HCT116 (cell line): ENCODE data around the gene MGST2. TPM values are rescaled to one million over a fixed set of nuclear protein-coding genes. Genes with fewer than 3 reads are reported as not detected.

Experiments used
- ATAC-seq: fragments of 200-7000 bp; cut with Tn5 transposase; 2 replicates; pipeline ENCODE4 v1.9.1; 2020; ENCODE audit warnings: mild to moderate bottlenecking, moderate library complexity
- BruUV-seq: library from RNA; stranded (reverse); fragments of 400-500 nt; replicated peaks from 2 replicates; lab custom pipeline; 2021; lab: Mats Ljungman, UMichigan
- CTCF ChIA-PET: fragments of 300-600 bp; sonication (Branson Sonifier 250); formaldehyde crosslinking; loops from one replicate; lab custom pipeline; 2021; ENCODE audit warnings: antibody characterized with exemption; lab: Charles Lee
- POLR2A ChIA-PET: fragments of 300-600, 350-600 bp; sonication (Branson Sonifier 250); formaldehyde crosslinking; loops from one replicate; lab custom pipeline; 2021; ENCODE audit warnings: antibody characterized with exemption; lab: Charles Lee
- RAD21 ChIA-PET, 2 experiments: fragments of 300-600 bp; sonication (Branson Sonifier 250); formaldehyde crosslinking; loops; one replicate each; lab custom pipeline; 2023; ENCODE audit warnings: low total read pairs in 2 of 2; ENCODE audit not compliant: uncharacterized antibody in 2 of 2, unreplicated experiment in 2 of 2, low non-redundant PET in 1 of 2; lab: Charles Lee
- DNase-seq: peaks from one replicate; pipeline ENCODE4 v3.0.0-alpha.2; 2010; ENCODE audit warnings: low read depth, low spot score
- H2AFZ ChIP-seq: fragments of 200-600 bp; shearing (Covaris generic), sonication (generic); 2 replicates; pipeline ENCODE4 v1.6.1; 2017; ENCODE audit warnings: low read depth, mixed run types, mixed read lengths, antibody characterized with exemption, low read length; ENCODE audit not compliant: poor library complexity, severe bottlenecking
- H3K27ac ChIP-seq: 2 replicates; pipeline ENCODE4 v1.5.1; 2012; ENCODE audit warnings: low read depth, low read length
- H3K27me3 ChIP-seq: fragments of 200-600 bp; sonication (generic); 2 replicates; pipeline ENCODE4 v1.6.1; 2016; ENCODE audit warnings: mixed run types, low read length, mixed read lengths; ENCODE audit not compliant: insufficient read depth
- H3K36me3 ChIP-seq, 2 experiments: fragments of 200-500 bp in 1 of 2; fragments of 200-600 bp in 1 of 2; sonication (Bioruptor generic) in 1 of 2; sonication (generic) in 1 of 2; 2 replicates each; pipeline versions ENCODE4 v1.5.1 to v1.6.1; 2014 to 2016; ENCODE audit warnings: low read length in 2 of 2, inconsistent platforms in 1 of 2, mixed read lengths in 1 of 2, mixed run types in 1 of 2; ENCODE audit not compliant: insufficient read depth in 2 of 2, control insufficient read depth in 1 of 2
- H3K4me1 ChIP-seq, 2 experiments: fragments of 200-600 bp in 1 of 2; sonication (generic) in 1 of 2; 2 replicates each; pipeline versions ENCODE4 v1.5.1 to v1.6.1; 2012 to 2017; ENCODE audit warnings: low read length in 2 of 2, inconsistent platforms in 1 of 2, mild to moderate bottlenecking in 1 of 2, mixed read lengths in 1 of 2, mixed run types in 1 of 2, moderate library complexity in 1 of 2; ENCODE audit not compliant: insufficient read depth in 2 of 2, control insufficient read depth in 1 of 2
- H3K4me2 ChIP-seq: fragments of 200-600 bp; sonication (generic); 2 replicates; pipeline ENCODE4 v1.6.1; 2017; ENCODE audit warnings: mixed run types, low read length, mixed read lengths
- H3K4me3 ChIP-seq, 2 experiments: fragments of 200-600 bp in 1 of 2; sonication (generic) in 1 of 2; replicated peaks in 1 of 2; 2 replicates each; pipeline ENCODE4 v1.5.1; 2011 to 2016; ENCODE audit warnings: low read length in 2 of 2, control low read depth in 1 of 2, low read depth in 1 of 2, mild to moderate bottlenecking in 1 of 2, mixed read lengths in 1 of 2, mixed run types in 1 of 2
- H3K79me2 ChIP-seq: fragments of 200-600 bp; sonication (generic); 2 replicates; pipeline ENCODE4 v1.6.1; 2017; ENCODE audit warnings: mild to moderate bottlenecking, mixed run types, low read length, moderate library complexity, mixed read lengths; ENCODE audit not compliant: insufficient read depth
- H3K9ac ChIP-seq: fragments of 200-600 bp; sonication (generic); 2 replicates; pipeline ENCODE4 v1.6.1; 2016; ENCODE audit warnings: low read length, mixed read lengths
- H3K9me2 ChIP-seq: fragments of 200-600 bp; sonication (generic), shearing (Covaris generic); 2 replicates; pipeline ENCODE4 v1.6.1; 2017; ENCODE audit warnings: mixed run types, mild to moderate bottlenecking, moderate library complexity; ENCODE audit not compliant: insufficient read depth
- H3K9me3 ChIP-seq, 2 experiments: fragments of 200-500 bp in 1 of 2; fragments of 200-600 bp in 1 of 2; sonication (Bioruptor generic) in 1 of 2; sonication (generic) in 1 of 2; 2 replicates each; pipeline ENCODE4 v1.6.1; 2014 to 2017; ENCODE audit warnings: low read length in 2 of 2, mixed read lengths in 2 of 2, inconsistent platforms in 1 of 2, low read depth in 1 of 2, mild to moderate bottlenecking in 1 of 2, mixed run types in 1 of 2, moderate library complexity in 1 of 2; ENCODE audit not compliant: control insufficient read depth in 1 of 2, insufficient read depth in 1 of 2
- H4K20me1 ChIP-seq: fragments of 200-600 bp; sonication (generic), shearing (Covaris generic); 2 replicates; pipeline ENCODE4 v1.6.1; 2017; ENCODE audit warnings: mixed run types, mild to moderate bottlenecking, moderate library complexity; ENCODE audit not compliant: insufficient read depth
- REST ChIP-seq: IDR thresholded peaks from 2 replicates; pipeline ENCODE4 v1.6.1; 2012; ENCODE audit warnings: low read depth
- intact Hi-C: fragments of 100-400 bp; cut with micrococcal nuclease; formaldehyde crosslinking; loops from 2 replicates; pipeline ENCODE4 v1.10.0; 2022
- total RNA-seq: library from RNA; stranded (reverse); gene quantifications from one replicate; pipeline ENCODE4 v1.2.1, GENCODE V29; 2021; ENCODE audit not compliant: unreplicated experiment
- TF ChIP-seq, protein P1 (sequence below): IDR thresholded peaks from 2 replicates; pipeline ENCODE4 v1.6.1; 2011; ENCODE audit warnings: mild to moderate bottlenecking, low read length, moderate library complexity; ENCODE audit not compliant: insufficient replicate concordance; ENCODE audit errors: extremely low read depth

The MGST2 gene
- total RNA-seq, 1 experiment from 2014 or later, result 24.3 TPM

DNA sequence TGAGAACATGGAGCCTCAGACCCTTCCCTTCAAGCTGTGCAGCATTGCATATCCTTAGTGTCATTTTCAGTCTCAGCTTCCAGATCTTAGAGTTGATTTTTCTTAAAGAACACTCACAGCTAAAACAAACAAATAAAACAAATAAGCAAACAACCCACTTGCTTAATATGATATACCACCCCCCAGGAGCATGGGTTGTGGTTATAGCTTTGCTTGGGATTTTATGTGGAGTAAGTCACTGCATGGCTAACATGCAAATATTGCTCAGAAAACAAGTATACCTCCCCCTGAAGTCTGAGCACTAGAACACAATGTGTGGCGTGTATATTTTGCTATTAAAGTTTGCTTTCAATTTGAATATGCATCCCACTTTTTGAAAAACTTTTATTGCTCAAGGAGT lies 78.6 kb downstream of the MGST2 start:
- no peak overlapping the region for H3K4me2 ChIP-seq
- H3K9ac ChIP-seq, result no peak overlapping the region
- no peak for ATAC-seq
- no peak for DNase-seq
- no peaks in the 10 kb centered on the region for H3K36me3 ChIP-seq
- RAD21 ChIA-PET, result no interaction called here
- no peaks in the 10 kb centered on the region for H3K9me2 ChIP-seq
- TF ChIP-seq, protein P1, sequence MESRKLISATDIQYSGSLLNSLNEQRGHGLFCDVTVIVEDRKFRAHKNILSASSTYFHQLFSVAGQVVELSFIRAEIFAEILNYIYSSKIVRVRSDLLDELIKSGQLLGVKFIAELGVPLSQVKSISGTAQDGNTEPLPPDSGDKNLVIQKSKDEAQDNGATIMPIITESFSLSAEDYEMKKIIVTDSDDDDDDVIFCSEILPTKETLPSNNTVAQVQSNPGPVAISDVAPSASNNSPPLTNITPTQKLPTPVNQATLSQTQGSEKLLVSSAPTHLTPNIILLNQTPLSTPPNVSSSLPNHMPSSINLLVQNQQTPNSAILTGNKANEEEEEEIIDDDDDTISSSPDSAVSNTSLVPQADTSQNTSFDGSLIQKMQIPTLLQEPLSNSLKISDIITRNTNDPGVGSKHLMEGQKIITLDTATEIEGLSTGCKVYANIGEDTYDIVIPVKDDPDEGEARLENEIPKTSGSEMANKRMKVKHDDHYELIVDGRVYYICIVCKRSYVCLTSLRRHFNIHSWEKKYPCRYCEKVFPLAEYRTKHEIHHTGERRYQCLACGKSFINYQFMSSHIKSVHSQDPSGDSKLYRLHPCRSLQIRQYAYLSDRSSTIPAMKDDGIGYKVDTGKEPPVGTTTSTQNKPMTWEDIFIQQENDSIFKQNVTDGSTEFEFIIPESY, result no peak
- no peak for TF ChIP-seq REST
- TF ChIP-seq, all 23 proteins: peak for 0
- H3K4me1 ChIP-seq, result 0 out of 4 replicates have a peak, but pooled peaks cover 0 to 3% of the 10 kb centered on the region in 2 experiments
- no TSS peak for BruUV-seq
- H3K79me2 ChIP-seq, result no peaks in the 10 kb centered on the region
- ChIA-PET POLR2A (no interaction called here), CTCF (no interaction called here)
- H3K27ac ChIP-seq, result no peak overlapping the region
- no peak overlapping the region for H2AFZ ChIP-seq
- H4K20me1 ChIP-seq, result no peaks in the 10 kb centered on the region
- intact Hi-C loops, result no loop called here
- no peak overlapping the region for H3K4me3 ChIP-seq
- no peaks in the 10 kb centered on the region for H3K27me3 ChIP-seq
- H3K9me3 ChIP-seq, result no peaks in the 10 kb centered on the region
